HEK293 (cell line): ENCODE measurements around the gene CHSY1.

Experiments used
- CTCF ChIA-PET: fragments of 350-600 bp; formaldehyde crosslinking; extraction: SDS; loops from one replicate; lab custom pipeline; 2021; ENCODE audit warnings: antibody characterized with exemption; lab: Yijun Ruan, JAX
- POLR2A ChIA-PET: fragments of 300-600 bp; formaldehyde crosslinking; extraction: SDS; loops from one replicate; lab custom pipeline; 2020; ENCODE audit warnings: antibody characterized with exemption, inconsistent platforms; lab: Yijun Ruan, JAX
- H3K27ac ChIP-seq: fragments of 200-500 bp; sonication (Bioruptor generic); 2 replicates; pipeline ENCODE4 v1.5.1; 2014; ENCODE audit warnings: low read depth, low read length, control low read depth, inconsistent platforms; ENCODE audit errors: extremely low read depth
- H3K36me3 ChIP-seq, 2 experiments: fragments of 200-500 bp in 1 of 2; sonication (Bioruptor generic) in 1 of 2; 1 replicate in 1 of 2; 2 replicates in 1 of 2; pipeline ENCODE4 v1.5.1; 2014 to 2017; ENCODE audit warnings: inconsistent platforms in 2 of 2, low read length in 2 of 2; ENCODE audit not compliant: control insufficient read depth in 2 of 2, insufficient read depth in 1 of 2
- H3K4me1 ChIP-seq: fragments of 200-500 bp; sonication (Bioruptor generic); 2 replicates; pipeline ENCODE4 v1.5.1; 2014; ENCODE audit warnings: mild to moderate bottlenecking, low read length, inconsistent platforms; ENCODE audit not compliant: control insufficient read depth, insufficient read depth
- H3K4me3 ChIP-seq: 2 replicates; pipeline ENCODE4 v1.5.1; 2011; ENCODE audit warnings: low read depth, mild to moderate bottlenecking, control low read depth, low read length, moderate library complexity
- H3K9me3 ChIP-seq: fragments of 200-500 bp; sonication (Bioruptor generic); 2 replicates; pipeline ENCODE4 v1.5.1; 2014; ENCODE audit warnings: low read depth, low read length, inconsistent platforms; ENCODE audit not compliant: control insufficient read depth, insufficient read depth
- OSR2 ChIP-seq: fragments of 450-650 bp; formaldehyde crosslinking; IDR thresholded peaks from 2 replicates; pipeline ENCODE4 v1.5.1; 2016; ENCODE audit warnings: missing biosample characterization, missing genetic modification characterization
- WT1 ChIP-seq: fragments of 450-650 bp; formaldehyde crosslinking; IDR thresholded peaks from 2 replicates; pipeline ENCODE4 v1.5.1; 2016; ENCODE audit warnings: missing biosample characterization, missing genetic modification characterization
- ZIC2 ChIP-seq: fragments of 450-650 bp; formaldehyde crosslinking; IDR thresholded peaks from 2 replicates; pipeline ENCODE4 v1.5.1; 2016; ENCODE audit warnings: missing biosample characterization, missing genetic modification characterization
- ZNF202 ChIP-seq: fragments of 450-650 bp; formaldehyde crosslinking; IDR thresholded peaks from 2 replicates; pipeline ENCODE4 v1.5.1; 2016; ENCODE audit warnings: missing biosample characterization, missing genetic modification characterization, borderline replicate concordance
- ZNF23 ChIP-seq: fragments of 450-650 bp; formaldehyde crosslinking; IDR thresholded peaks from 2 replicates; pipeline ENCODE4 v1.5.1; 2016; ENCODE audit warnings: missing biosample characterization, missing genetic modification characterization, borderline replicate concordance
- ZNF48 ChIP-seq: fragments of 450-650 bp; formaldehyde crosslinking; IDR thresholded peaks from 2 replicates; pipeline ENCODE4 v1.5.1; 2016; ENCODE audit warnings: missing biosample characterization, missing genetic modification characterization
- ZNF529 ChIP-seq: fragments of 450-650 bp; formaldehyde crosslinking; IDR thresholded peaks from 2 replicates; pipeline ENCODE4 v1.5.1; 2017; ENCODE audit warnings: missing genetic modification characterization, missing biosample characterization; ENCODE audit not compliant: insufficient replicate concordance
- ZNF548 ChIP-seq: fragments of 450-650 bp; formaldehyde crosslinking; IDR thresholded peaks from 2 replicates; pipeline ENCODE4 v1.5.1; 2016; ENCODE audit warnings: missing biosample characterization, missing genetic modification characterization
- ZNF549 ChIP-seq: fragments of 450-650 bp; IDR thresholded peaks from 2 replicates; pipeline ENCODE4 v1.5.1; 2018; ENCODE audit warnings: missing biosample characterization, missing genetic modification characterization, mild to moderate bottlenecking, inconsistent platforms, moderate library complexity
- ZNF585B ChIP-seq: fragments of 450-650 bp; formaldehyde crosslinking; IDR thresholded peaks from 2 replicates; pipeline ENCODE4 v1.5.1; 2016; ENCODE audit warnings: missing biosample characterization, missing genetic modification characterization
- ZNF596 ChIP-seq: fragments of 450-650 bp; IDR thresholded peaks from 2 replicates; pipeline ENCODE4 v1.5.0; 2018; ENCODE audit warnings: missing biosample characterization, mild to moderate bottlenecking, missing genetic modification characterization, moderate library complexity
- ZNF654 ChIP-seq: fragments of 450-650 bp; formaldehyde crosslinking; IDR thresholded peaks from 2 replicates; pipeline ENCODE4 v1.5.1; 2016; ENCODE audit warnings: low read depth, missing biosample characterization, missing genetic modification characterization
- ZNF837 ChIP-seq: fragments of 450-650 bp; formaldehyde crosslinking; IDR thresholded peaks from 2 replicates; pipeline ENCODE4 v1.5.1; 2016; ENCODE audit warnings: missing biosample characterization, missing genetic modification characterization
- ZNF843 ChIP-seq: fragments of 450-650 bp; formaldehyde crosslinking; IDR thresholded peaks from 2 replicates; pipeline ENCODE4 v1.5.1; 2016; ENCODE audit warnings: missing biosample characterization, missing genetic modification characterization
- TF ChIP-seq, protein P1 (sequence below): fragments of 450-650 bp; formaldehyde crosslinking; IDR thresholded peaks from 2 replicates; pipeline ENCODE4 v1.5.1; 2016; ENCODE audit warnings: missing biosample characterization, missing genetic modification characterization
- TF ChIP-seq, protein P2 (sequence below): fragments of 450-650 bp; formaldehyde crosslinking; IDR thresholded peaks from 2 replicates; pipeline ENCODE4 v1.5.1; 2017; ENCODE audit warnings: missing biosample characterization, missing genetic modification characterization
- TF ChIP-seq, protein P3 (sequence below): fragments of 450-650 bp; formaldehyde crosslinking; IDR thresholded peaks from 2 replicates; pipeline ENCODE4 v1.5.1; 2016; ENCODE audit warnings: missing biosample characterization, missing genetic modification characterization
- TF ChIP-seq, protein P4 (sequence below): IDR thresholded peaks from 2 replicates; pipeline ENCODE4 v1.6.1; 2011; ENCODE audit warnings: mild to moderate bottlenecking, low read depth, low read length, borderline replicate concordance
- TF ChIP-seq, protein P5 (sequence below): fragments of 450-650 bp; formaldehyde crosslinking; IDR thresholded peaks from 2 replicates; pipeline ENCODE4 v1.5.1; 2016; ENCODE audit warnings: missing biosample characterization, missing genetic modification characterization
- TF ChIP-seq, protein P6 (sequence below): fragments of 450-650 bp; formaldehyde crosslinking; IDR thresholded peaks from 2 replicates; pipeline ENCODE4 v1.5.1; 2017; ENCODE audit warnings: missing biosample characterization, missing genetic modification characterization
- TF ChIP-seq, protein P7 (sequence below): fragments of 450-650 bp; formaldehyde crosslinking; IDR thresholded peaks from 2 replicates; pipeline ENCODE4 v1.5.1; 2016; ENCODE audit warnings: missing biosample characterization, missing genetic modification characterization

CHSY1 gene

DNA sequence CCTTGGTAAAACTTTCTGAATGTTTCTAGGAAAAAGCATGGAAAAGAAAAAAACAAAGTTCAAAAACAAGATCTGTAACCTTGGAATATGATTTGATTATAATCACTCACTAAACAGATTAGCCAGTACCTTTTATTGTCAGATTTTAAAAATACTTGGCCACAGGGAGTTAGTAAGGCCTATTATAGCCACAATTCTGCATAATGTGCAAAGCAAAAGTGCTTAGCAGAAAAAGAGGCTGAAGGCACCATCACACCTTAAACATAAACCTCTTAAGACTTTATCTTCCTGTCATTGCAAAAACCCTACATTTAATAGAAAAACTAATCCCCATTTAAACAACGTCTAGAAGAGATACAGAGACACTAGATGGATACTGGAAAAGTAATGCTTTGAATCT is 41.8 kb downstream of the CHSY1 start:
- TF ChIP-seq ZNF843 (no peak), ZNF596 (tag by site-specific recombination) (no peak), ZNF585B (tag by site-specific recombination) (no peak), ZIC2 (tag by site-specific recombination) (no peak), ZNF202 (tag by site-specific recombination) (no peak), ZNF48 (tag by site-specific recombination) (no peak), WT1 (tag by site-specific recombination) (no peak), ZNF548 (tag by site-specific recombination) (no peak), ZNF529 (no peak), ZNF654 (tag by site-specific recombination) (no peak), ZNF549 (no peak), OSR2 (tag by site-specific recombination) (no peak)
- TF ChIP-seq, protein P1, sequence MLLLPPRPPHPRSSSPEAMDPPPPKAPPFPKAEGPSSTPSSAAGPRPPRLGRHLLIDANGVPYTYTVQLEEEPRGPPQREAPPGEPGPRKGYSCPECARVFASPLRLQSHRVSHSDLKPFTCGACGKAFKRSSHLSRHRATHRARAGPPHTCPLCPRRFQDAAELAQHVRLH (tag by site-specific recombination), result no peak
- TF ChIP-seq, protein P2, sequence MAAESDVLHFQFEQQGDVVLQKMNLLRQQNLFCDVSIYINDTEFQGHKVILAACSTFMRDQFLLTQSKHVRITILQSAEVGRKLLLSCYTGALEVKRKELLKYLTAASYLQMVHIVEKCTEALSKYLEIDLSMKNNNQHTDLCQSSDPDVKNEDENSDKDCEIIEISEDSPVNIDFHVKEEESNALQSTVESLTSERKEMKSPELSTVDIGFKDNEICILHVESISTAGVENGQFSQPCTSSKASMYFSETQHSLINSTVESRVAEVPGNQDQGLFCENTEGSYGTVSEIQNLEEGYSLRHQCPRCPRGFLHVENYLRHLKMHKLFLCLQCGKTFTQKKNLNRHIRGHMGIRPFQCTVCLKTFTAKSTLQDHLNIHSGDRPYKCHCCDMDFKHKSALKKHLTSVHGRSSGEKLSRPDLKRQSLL (tag by site-specific recombination), result no peak
- TF ChIP-seq, protein P3, sequence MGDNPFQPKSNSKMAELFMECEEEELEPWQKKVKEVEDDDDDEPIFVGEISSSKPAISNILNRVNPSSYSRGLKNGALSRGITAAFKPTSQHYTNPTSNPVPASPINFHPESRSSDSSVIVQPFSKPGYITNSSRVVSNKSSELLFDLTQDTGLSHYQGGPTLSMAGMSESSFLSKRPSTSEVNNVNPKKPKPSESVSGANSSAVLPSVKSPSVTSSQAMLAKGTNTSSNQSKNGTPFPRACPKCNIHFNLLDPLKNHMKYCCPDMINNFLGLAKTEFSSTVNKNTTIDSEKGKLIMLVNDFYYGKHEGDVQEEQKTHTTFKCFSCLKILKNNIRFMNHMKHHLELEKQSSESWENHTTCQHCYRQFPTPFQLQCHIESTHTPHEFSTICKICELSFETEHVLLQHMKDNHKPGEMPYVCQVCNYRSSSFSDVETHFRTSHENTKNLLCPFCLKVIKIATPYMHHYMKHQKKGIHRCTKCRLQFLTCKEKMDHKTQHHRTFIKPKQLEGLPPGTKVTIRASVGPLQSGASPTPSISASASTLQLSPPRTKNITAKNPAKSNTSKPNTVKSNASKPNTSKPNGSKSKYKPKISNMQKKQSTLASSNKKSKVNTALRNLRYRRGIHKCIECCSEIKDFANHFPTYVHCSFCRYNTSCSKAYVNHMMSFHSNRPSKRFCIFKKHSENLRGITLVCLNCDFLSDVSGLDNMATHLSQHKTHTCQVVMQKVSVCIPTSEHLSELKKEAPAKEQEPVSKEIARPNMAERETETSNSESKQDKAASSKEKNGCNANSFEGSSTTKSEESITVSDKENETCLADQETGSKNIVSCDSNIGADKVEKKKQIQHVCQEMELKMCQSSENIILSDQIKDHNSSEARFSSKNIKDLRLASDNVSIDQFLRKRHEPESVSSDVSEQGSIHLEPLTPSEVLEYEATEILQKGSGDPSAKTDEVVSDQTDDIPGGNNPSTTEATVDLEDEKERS (tag by site-specific recombination), result no peak
- TF ChIP-seq, protein P4, sequence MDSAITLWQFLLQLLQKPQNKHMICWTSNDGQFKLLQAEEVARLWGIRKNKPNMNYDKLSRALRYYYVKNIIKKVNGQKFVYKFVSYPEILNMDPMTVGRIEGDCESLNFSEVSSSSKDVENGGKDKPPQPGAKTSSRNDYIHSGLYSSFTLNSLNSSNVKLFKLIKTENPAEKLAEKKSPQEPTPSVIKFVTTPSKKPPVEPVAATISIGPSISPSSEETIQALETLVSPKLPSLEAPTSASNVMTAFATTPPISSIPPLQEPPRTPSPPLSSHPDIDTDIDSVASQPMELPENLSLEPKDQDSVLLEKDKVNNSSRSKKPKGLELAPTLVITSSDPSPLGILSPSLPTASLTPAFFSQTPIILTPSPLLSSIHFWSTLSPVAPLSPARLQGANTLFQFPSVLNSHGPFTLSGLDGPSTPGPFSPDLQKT, result no peak
- POLR2A ChIA-PET, result no interaction called here
- H3K4me3 ChIP-seq, result no peak overlapping the region
- H3K9me3 ChIP-seq, result no peaks in the 10 kb centered on the region
- no peak overlapping the region for H3K27ac ChIP-seq
- CTCF ChIA-PET, result no interaction called here
- H3K4me1 ChIP-seq, result peaks cover 38% of the 10 kb centered on the region
- no peaks in the 10 kb centered on the region; a peak in 1 of 3 replicates for H3K36me3 ChIP-seq

DNA sequence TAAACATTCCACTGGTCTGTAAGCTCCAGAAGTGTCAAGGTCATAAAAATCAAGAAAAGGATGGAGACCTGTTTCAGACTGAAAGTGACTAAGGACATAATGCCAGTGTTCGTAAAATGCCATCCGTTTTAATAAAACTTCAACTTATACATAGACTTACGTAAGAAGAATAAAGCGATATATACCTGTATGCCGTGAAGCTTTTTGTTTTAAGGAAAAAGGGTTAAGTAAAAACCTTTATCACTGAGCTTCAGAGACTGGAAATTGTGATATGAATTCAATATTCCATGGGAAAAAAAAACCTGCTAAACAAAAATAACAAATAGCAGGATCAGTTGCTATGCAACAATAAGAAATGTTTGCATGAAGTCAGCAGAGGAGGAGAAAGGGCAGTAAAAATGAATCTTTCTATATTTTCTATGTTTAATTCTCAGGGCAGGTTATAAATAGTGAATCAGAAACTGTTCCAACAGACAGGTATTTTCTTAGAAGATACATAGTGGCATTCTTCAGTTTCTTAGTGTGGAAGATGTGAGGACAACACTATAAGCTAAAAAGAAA is 42.5 kb downstream of the CHSY1 start:
- Histone ChIP-seq H3K9me3 (no peaks in the 10 kb centered on the region), H3K4me3 (no peak overlapping the region), H3K36me3 (no peaks in the 10 kb centered on the region; a peak in 1 of 3 replicates), H3K4me1 (peaks cover 39% of the 10 kb centered on the region)
- CTCF ChIA-PET, result no interaction called here
- TF ChIP-seq, protein P5, sequence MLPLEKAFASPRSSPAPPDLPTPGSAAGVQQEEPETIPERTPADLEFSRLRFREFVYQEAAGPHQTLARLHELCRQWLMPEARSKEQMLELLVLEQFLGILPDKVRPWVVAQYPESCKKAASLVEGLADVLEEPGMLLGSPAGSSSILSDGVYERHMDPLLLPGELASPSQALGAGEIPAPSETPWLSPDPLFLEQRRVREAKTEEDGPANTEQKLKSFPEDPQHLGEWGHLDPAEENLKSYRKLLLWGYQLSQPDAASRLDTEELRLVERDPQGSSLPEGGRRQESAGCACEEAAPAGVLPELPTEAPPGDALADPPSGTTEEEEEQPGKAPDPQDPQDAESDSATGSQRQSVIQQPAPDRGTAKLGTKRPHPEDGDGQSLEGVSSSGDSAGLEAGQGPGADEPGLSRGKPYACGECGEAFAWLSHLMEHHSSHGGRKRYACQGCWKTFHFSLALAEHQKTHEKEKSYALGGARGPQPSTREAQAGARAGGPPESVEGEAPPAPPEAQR (tag by site-specific recombination), result no peak
- TF ChIP-seq, protein P6, sequence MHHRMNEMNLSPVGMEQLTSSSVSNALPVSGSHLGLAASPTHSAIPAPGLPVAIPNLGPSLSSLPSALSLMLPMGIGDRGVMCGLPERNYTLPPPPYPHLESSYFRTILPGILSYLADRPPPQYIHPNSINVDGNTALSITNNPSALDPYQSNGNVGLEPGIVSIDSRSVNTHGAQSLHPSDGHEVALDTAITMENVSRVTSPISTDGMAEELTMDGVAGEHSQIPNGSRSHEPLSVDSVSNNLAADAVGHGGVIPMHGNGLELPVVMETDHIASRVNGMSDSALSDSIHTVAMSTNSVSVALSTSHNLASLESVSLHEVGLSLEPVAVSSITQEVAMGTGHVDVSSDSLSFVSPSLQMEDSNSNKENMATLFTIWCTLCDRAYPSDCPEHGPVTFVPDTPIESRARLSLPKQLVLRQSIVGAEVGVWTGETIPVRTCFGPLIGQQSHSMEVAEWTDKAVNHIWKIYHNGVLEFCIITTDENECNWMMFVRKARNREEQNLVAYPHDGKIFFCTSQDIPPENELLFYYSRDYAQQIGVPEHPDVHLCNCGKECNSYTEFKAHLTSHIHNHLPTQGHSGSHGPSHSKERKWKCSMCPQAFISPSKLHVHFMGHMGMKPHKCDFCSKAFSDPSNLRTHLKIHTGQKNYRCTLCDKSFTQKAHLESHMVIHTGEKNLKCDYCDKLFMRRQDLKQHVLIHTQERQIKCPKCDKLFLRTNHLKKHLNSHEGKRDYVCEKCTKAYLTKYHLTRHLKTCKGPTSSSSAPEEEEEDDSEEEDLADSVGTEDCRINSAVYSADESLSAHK, result no peak
- TF ChIP-seq, protein P7, sequence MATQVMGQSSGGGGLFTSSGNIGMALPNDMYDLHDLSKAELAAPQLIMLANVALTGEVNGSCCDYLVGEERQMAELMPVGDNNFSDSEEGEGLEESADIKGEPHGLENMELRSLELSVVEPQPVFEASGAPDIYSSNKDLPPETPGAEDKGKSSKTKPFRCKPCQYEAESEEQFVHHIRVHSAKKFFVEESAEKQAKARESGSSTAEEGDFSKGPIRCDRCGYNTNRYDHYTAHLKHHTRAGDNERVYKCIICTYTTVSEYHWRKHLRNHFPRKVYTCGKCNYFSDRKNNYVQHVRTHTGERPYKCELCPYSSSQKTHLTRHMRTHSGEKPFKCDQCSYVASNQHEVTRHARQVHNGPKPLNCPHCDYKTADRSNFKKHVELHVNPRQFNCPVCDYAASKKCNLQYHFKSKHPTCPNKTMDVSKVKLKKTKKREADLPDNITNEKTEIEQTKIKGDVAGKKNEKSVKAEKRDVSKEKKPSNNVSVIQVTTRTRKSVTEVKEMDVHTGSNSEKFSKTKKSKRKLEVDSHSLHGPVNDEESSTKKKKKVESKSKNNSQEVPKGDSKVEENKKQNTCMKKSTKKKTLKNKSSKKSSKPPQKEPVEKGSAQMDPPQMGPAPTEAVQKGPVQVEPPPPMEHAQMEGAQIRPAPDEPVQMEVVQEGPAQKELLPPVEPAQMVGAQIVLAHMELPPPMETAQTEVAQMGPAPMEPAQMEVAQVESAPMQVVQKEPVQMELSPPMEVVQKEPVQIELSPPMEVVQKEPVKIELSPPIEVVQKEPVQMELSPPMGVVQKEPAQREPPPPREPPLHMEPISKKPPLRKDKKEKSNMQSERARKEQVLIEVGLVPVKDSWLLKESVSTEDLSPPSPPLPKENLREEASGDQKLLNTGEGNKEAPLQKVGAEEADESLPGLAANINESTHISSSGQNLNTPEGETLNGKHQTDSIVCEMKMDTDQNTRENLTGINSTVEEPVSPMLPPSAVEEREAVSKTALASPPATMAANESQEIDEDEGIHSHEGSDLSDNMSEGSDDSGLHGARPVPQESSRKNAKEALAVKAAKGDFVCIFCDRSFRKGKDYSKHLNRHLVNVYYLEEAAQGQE (tag by site-specific recombination), result no peak
- TF ChIP-seq ZNF837 (tag by site-specific recombination) (no peak), ZNF23 (tag by site-specific recombination) (no peak)
- TF ChIP-seq, all 188 proteins: peak for 0
- no peak overlapping the region for H3K27ac ChIP-seq
- POLR2A ChIA-PET, result no interaction called here
